Lung (tissue), 12 donors: ENCODE data around the gene PNPLA2. TPM values are rescaled to one million over a fixed set of nuclear protein-coding genes. Genes with fewer than 3 reads are reported as not detected.
A peak's percentile ranks its signal among the peaks of the same experiment; 100 is the strongest.

Experiments
- ATAC-seq: fragments of 200-7000 bp; cut with Tn5 transposase; one replicate; pipeline ENCODE4 v1.9.1; 2020; ENCODE audit warnings: moderate number of reproducible peaks; ENCODE audit not compliant: insufficient read depth, low FRiP score
- DNase-seq, 3 donors: peaks; one replicate each; pipeline ENCODE4 v3.0.0-alpha.2; 2013 to 2017
- H3K27ac ChIP-seq, 2 donors: one replicate each; pipeline ENCODE4 v1.5.1; 2013; ENCODE audit warnings: mild to moderate bottlenecking in 2 of 2, moderate library complexity in 2 of 2, control low read depth in 1 of 2, inconsistent platforms in 1 of 2, low read depth in 1 of 2, low read length in 1 of 2
- H3K27me3 ChIP-seq, 3 donors: one replicate each; pipeline ENCODE4 v1.5.1; 2013; ENCODE audit warnings: low read length in 2 of 3; ENCODE audit not compliant: control insufficient read depth in 3 of 3, insufficient read depth in 3 of 3
- H3K36me3 ChIP-seq, 4 donors: one replicate each; pipeline ENCODE4 v1.5.1; 2013; ENCODE audit warnings: low read length in 4 of 4, mild to moderate bottlenecking in 1 of 4, moderate library complexity in 1 of 4; ENCODE audit not compliant: control insufficient read depth in 4 of 4, insufficient read depth in 4 of 4
- H3K4me1 ChIP-seq, 5 donors: one replicate each; pipeline ENCODE4 v1.5.1; 2013; ENCODE audit warnings: low read length in 5 of 5, mild to moderate bottlenecking in 2 of 5, moderate library complexity in 1 of 5; ENCODE audit not compliant: control insufficient read depth in 5 of 5, insufficient read depth in 5 of 5
- H3K4me3 ChIP-seq: one replicate; pipeline ENCODE4 v1.5.1; 2013; ENCODE audit warnings: mild to moderate bottlenecking, control low read depth, moderate library complexity
- H3K9ac ChIP-seq, 2 donors: one replicate each; pipeline ENCODE4 v1.5.1; 2013; ENCODE audit warnings: low read length in 2 of 2, control low read depth in 1 of 2; ENCODE audit not compliant: insufficient read depth in 1 of 2
- H3K9me3 ChIP-seq, 4 donors: one replicate each; pipeline ENCODE4 v1.5.1; 2013; ENCODE audit warnings: low read length in 3 of 4, mild to moderate bottlenecking in 1 of 4, moderate library complexity in 1 of 4; ENCODE audit not compliant: control insufficient read depth in 4 of 4, insufficient read depth in 3 of 4
- WGBS, 2 donors: extraction: QIAGEN DNeasy Blood & Tissue Kit; methylation state at CpG; one replicate each; pipeline ENCODE4 v1.1.7; 2013; 5-methylcytosine and 5-hydroxymethylcytosine counted together
- polyA plus RNA-seq, 2 donors: library from polyadenylated mRNA; stranded (reverse); fragments of 200-250 nt; gene quantifications; one replicate each; pipeline ENCODE4 v1.2.1, GENCODE V29; 2013
- total RNA-seq, 2 donors: library from RNA; depleted of rRNA in 1 of 2; stranded (reverse); fragments of >200 nt in 1 of 2; gene quantifications; one replicate each; pipeline ENCODE4 v1.2.1, GENCODE V29; 2014 to 2021
- TF ChIP-seq, protein P1 (sequence below): IDR thresholded peaks from 2 replicates; pipeline ENCODE4 v1.5.1; 2012; ENCODE audit warnings: mild to moderate bottlenecking; ENCODE audit errors: control extremely low read depth, extremely low read depth
- donor health status: control.
- donor health status: control.
- donor health status: Bipolar disorder and iron deficiency.
- donor health status: healthy.
- donor health status: DM: yes; HTN: yes; CAD: no.

PNPLA2 gene
- total and polyA plus RNA-seq, 4 donors, result 65.1 to 160 (median 84.2) TPM

DNA sequence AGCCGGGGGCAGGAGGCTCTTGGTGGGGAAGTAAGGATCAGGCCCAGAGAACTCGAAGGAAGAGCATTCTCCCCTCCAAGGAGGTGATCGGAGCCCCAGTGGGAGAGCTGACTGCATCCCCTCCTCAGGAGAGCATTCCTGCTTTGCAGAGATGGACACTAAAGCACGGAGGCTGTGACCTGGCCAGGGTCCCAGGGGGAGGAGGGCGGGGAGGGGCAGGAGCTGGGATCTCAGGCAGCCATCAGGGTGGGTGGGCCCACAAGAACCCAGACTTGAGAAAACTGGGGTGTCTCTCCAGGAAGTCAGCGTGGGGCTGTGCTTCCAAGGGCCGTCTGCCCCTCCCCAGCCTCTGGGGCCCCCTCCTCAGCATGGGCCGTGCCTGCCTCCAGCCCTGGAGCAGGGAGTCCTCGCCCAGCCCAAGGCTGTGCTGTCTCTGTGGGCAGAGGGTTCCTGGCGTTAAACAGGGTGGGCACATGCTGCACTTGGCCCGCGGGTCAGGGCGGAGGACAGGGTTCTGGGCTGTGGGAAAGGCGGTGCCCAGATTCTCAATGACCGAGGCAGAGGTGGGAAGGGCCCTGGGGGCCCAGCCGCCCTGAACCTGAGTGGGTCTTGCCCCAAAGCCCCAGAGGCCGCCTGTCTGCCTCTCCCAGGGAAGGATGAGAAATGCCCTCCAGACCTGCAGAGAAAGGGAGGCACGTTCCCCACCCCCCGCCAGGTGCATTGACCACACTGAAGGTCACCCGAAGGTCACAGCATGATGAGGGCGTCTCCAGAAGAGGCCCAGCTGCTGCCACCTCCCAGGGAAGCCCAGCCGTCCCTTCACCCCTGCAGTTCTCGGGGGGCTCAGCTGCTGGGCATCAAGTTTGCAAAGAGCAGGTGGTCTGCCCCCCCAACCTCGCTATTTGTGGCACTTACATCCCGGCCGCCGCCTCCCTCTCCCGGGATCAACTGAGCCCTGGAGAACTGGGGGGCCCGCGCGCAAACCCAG lies 29.5 kb upstream of the PNPLA2 start:
- H3K27me3 ChIP-seq, result no peaks in the 10 kb centered on the region
- 30 to 47% methylated on average over 28 to 31 of the region's 31 CpGs for WGBS, 2 donors
- ATAC-seq (no peak), DNase-seq (no peak)
- TF ChIP-seq, protein P1, sequence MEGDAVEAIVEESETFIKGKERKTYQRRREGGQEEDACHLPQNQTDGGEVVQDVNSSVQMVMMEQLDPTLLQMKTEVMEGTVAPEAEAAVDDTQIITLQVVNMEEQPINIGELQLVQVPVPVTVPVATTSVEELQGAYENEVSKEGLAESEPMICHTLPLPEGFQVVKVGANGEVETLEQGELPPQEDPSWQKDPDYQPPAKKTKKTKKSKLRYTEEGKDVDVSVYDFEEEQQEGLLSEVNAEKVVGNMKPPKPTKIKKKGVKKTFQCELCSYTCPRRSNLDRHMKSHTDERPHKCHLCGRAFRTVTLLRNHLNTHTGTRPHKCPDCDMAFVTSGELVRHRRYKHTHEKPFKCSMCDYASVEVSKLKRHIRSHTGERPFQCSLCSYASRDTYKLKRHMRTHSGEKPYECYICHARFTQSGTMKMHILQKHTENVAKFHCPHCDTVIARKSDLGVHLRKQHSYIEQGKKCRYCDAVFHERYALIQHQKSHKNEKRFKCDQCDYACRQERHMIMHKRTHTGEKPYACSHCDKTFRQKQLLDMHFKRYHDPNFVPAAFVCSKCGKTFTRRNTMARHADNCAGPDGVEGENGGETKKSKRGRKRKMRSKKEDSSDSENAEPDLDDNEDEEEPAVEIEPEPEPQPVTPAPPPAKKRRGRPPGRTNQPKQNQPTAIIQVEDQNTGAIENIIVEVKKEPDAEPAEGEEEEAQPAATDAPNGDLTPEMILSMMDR, result no peak
- peaks cover 0 to 27% (median 7%) of the 10 kb centered on the region in 4 donors for H3K36me3 ChIP-seq
- H3K9ac ChIP-seq, result no peak overlapping the region
- no peaks in the 10 kb centered on the region for H3K4me1 ChIP-seq
- H3K4me3 ChIP-seq, result no peak overlapping the region
- H3K9me3 ChIP-seq, result no peaks in the 10 kb centered on the region
- no peak overlapping the region for H3K27ac ChIP-seq

DNA sequence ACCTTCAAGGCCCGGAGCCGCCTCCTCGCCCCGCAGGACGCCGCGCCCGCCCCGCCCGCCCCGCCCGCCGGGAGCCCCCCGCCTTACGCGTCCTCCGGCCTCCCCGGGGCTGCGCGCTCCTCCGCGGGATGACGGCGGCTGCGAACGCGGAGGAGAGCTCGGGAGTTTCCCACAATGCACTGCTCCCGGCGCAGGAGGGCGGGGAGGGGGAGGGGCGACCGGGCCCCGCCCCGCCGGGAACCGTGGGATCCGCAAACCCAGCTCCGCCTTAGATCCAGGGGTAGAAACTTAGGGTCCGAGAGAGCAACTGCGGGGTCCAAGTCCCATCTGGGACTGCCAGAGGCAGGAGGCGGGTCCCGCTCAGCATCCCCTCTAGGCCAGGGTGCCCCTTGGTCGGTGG lies 28.8 kb upstream of the PNPLA2 start, which contains the start of gene CEND1:
Gene CEND1, minus strand, starts transcription at position 148 of the 400 bp plus-strand sequence. CDS start 1,514 bp downstream, outside the sequence.
- Histone ChIP-seq H3K27ac (no peak within 1 kb of the TSS), H3K4me3 (no peak within 1 kb of the TSS), H3K36me3 (peaks cover 0 to 28% (median 7%) of the 10 kb centered on the region in 4 donors), H3K27me3 (no peaks in the 10 kb centered on the region), H3K4me1 (peaks cover 0 to 4% (median 0%) of the 10 kb centered on the region in 5 donors), H3K9ac (no peak within 1 kb of the TSS), H3K9me3 (no peaks in the 10 kb centered on the region)
- DNase-seq, result no peak
- no peak for ATAC-seq
- 6 to 8% methylated on average over 29 to 44 of the region's 44 CpGs for WGBS, 2 donors
- TF ChIP-seq, protein P1, result no peak

DNA sequence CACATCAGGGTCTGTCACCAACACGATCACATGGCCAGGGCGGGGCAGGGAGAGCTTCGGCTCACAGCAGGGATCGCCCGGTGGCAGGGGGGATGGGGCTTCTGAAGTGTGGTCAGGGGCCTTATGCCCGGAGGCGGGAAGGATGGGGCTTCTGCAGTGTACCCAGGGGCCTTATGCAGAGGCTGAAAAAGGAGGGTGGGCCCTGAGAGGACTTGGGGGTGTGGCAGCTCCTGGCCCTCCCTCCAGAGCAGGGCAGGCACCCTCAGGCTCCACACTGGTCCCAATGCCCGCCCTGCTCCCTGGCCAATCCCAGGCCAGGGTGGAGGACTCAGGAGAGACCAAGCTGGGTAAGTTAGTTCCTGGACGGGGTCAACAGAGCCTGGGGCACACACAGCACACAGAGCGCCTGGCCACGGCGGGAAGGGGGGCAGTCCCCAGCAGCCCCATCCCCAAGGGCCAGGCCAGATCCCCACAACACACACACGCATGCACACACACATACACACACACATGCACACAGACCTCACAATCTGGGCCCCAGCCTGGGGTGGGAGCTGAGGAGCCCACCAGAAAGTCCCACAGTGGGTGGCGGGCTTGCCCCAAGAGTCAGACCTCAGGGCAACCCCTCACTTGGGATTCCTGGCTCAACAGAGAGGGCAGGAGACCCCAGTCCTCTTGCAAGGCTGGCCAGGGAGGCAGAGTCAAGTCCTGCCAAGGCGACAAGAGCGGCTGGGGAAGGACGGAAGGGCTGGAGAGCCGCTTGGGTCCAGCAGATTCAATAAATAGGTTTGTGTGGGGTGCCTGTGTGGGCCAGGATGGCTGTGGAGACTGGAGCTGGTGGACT lies 27.8 kb upstream of the PNPLA2 start:
- TF ChIP-seq, protein P1, result no peak
- Histone ChIP-seq H3K9ac (no peak overlapping the region), H3K36me3 (peaks cover 0 to 28% (median 7%) of the 10 kb centered on the region in 4 donors), H3K27me3 (no peaks in the 10 kb centered on the region), H3K9me3 (no peaks in the 10 kb centered on the region), H3K27ac (no peak overlapping the region), H3K4me1 (peaks cover 0 to 12% (median 3%) of the 10 kb centered on the region in 5 donors), H3K4me3 (no peak overlapping the region)
- ATAC-seq, result no peak
- DNase-seq, result peak in 1 of 3 donors; percentile 41
- 78 to 84% methylated on average over 18 of the region's 18 CpGs for WGBS, 2 donors
